K562 (cell line): ENCODE measurements around the gene PLEKHA5. TPM values are rescaled to one million over a fixed set of nuclear protein-coding genes. Genes with fewer than 3 reads are reported as not detected.

Source experiments
- ATAC-seq: fragments of 200-7000 bp; cut with Tn5 transposase; 3 replicates; pipeline ENCODE4 v1.9.1; 2020; ENCODE audit warnings: moderate library complexity
- BruUV-seq: library from RNA; stranded (reverse); fragments of 400-500 nt; replicated peaks from 2 replicates; lab custom pipeline; 2021; lab: Mats Ljungman, UMichigan
- CTCF ChIA-PET: fragments of 300-600 bp; formaldehyde crosslinking; extraction: SDS; loops from one replicate; lab custom pipeline; 2021; ENCODE audit warnings: low intra/inter-chr PET ratio; lab: Yijun Ruan, JAX
- POLR2A ChIA-PET: fragments of 300-600, 350-650 bp; sonication (Branson Sonifier 250); formaldehyde crosslinking; extraction: SDS; loops from one replicate; lab custom pipeline; 2021; ENCODE audit warnings: antibody characterized with exemption, inconsistent platforms; lab: Yijun Ruan, JAX
- DNase-seq, 4 experiments: peaks; one replicate each; pipeline versions ENCODE4 v3.0.0 to v3.0.0-alpha.2; 2011 to 2018; ENCODE audit warnings: low spot score in 3 of 4, mixed read lengths in 3 of 4; ENCODE audit errors: extremely low read depth in 1 of 4
- FAIRE-seq: peaks from 2 replicates; lab custom pipeline; 2011; peaks lifted over from hg19 to GRCh38; lab: Jason Lieb, UNC
- H2AFZ ChIP-seq: 2 replicates; pipeline ENCODE4 v1.6.0; 2011; ENCODE audit warnings: low read depth, low read length, control low read depth, inconsistent platforms
- H3K27ac ChIP-seq: fragments of 200-600 bp; 3 replicates; pipeline ENCODE4 v1.8.0; 2011; ENCODE audit warnings: low read depth, mild to moderate bottlenecking, control low read depth, inconsistent platforms, low read length, moderate library complexity, mixed read lengths; ENCODE audit errors: extremely low read depth
- H3K27me3 ChIP-seq, 2 experiments: fragments of 300-600 bp in 1 of 2; 2 replicates in 1 of 2; 3 replicates in 1 of 2; pipeline versions ENCODE4 v1.6.0 to v1.8.0; 2011; ENCODE audit warnings: inconsistent platforms in 2 of 2, low read length in 2 of 2, mild to moderate bottlenecking in 1 of 2, mixed read lengths in 1 of 2, moderate library complexity in 1 of 2; ENCODE audit not compliant: control insufficient read depth in 2 of 2, insufficient read depth in 2 of 2
- H3K36me3 ChIP-seq: fragments of 300-600 bp; 3 replicates; pipeline ENCODE4 v1.8.0; 2011; ENCODE audit warnings: mild to moderate bottlenecking, low read length, inconsistent platforms; ENCODE audit not compliant: control insufficient read depth, insufficient read depth
- H3K4me1 ChIP-seq, 2 experiments: fragments of 200-600 bp in 1 of 2; replicated peaks in 1 of 2; 2 replicates in 1 of 2; 3 replicates in 1 of 2; pipeline versions ENCODE4 v1.5.1 to v1.8.0; 2011; ENCODE audit warnings: inconsistent platforms in 2 of 2, low read length in 2 of 2, mild to moderate bottlenecking in 1 of 2, mixed read lengths in 1 of 2, moderate library complexity in 1 of 2; ENCODE audit not compliant: control insufficient read depth in 2 of 2, insufficient read depth in 2 of 2
- H3K4me2 ChIP-seq: 2 replicates; pipeline ENCODE4 v1.6.1; 2011; ENCODE audit warnings: low read length, control low read depth, inconsistent platforms, mixed read lengths; ENCODE audit not compliant: insufficient read depth
- H3K4me3 ChIP-seq: fragments of 200-600 bp; sonication (generic), shearing (Covaris generic); 2 replicates; pipeline ENCODE4 v1.5.1; 2016; ENCODE audit warnings: control low read depth, inconsistent platforms
- H3K79me2 ChIP-seq: fragments of 200-600 bp; 3 replicates; pipeline ENCODE4 v1.8.0; 2011; ENCODE audit warnings: low read length, inconsistent platforms; ENCODE audit not compliant: control insufficient read depth, insufficient read depth
- H3K9ac ChIP-seq, 2 experiments: 2 replicates each; pipeline versions ENCODE4 v1.6.0 to v1.6.1; 2011; ENCODE audit warnings: low read depth in 2 of 2, low read length in 2 of 2, control low read depth in 1 of 2, inconsistent platforms in 1 of 2, mild to moderate bottlenecking in 1 of 2, mixed read lengths in 1 of 2; ENCODE audit not compliant: insufficient read depth in 1 of 2
- H3K9me1 ChIP-seq: one replicate; pipeline ENCODE4 v1.6.0; 2011; ENCODE audit warnings: inconsistent platforms, mild to moderate bottlenecking, low read length, moderate library complexity; ENCODE audit not compliant: control insufficient read depth, insufficient read depth
- H3K9me3 ChIP-seq: replicated peaks from 2 replicates; pipeline ENCODE4 v1.5.1; 2011; ENCODE audit warnings: low read depth, low read length, inconsistent platforms; ENCODE audit not compliant: control insufficient read depth, insufficient read depth
- H4K20me1 ChIP-seq: replicated peaks from 2 replicates; pipeline ENCODE4 v1.6.1; 2011; ENCODE audit warnings: low read length, inconsistent platforms, mixed read lengths; ENCODE audit not compliant: control insufficient read depth, insufficient read depth
- HINFP ChIP-seq: fragments of 450-650 bp; conservative IDR thresholded peaks from 2 replicates; pipeline ENCODE4 v1.6.1; 2016; ENCODE audit warnings: missing genetic modification characterization, low read depth, mild to moderate bottlenecking, control low read depth, missing compliant biosample characterization
- LEF1 ChIP-seq: fragments of 450-650 bp; IDR thresholded peaks from 2 replicates; pipeline ENCODE4 v1.6.1; 2016; ENCODE audit warnings: mild to moderate bottlenecking
- RNF219 ChIP-seq: fragments of 250-450 bp; sonication (Bioruptor Pico); IDR thresholded peaks from 2 replicates; pipeline ENCODE4 v1.5.0; 2022; ENCODE audit warnings: mild to moderate bottlenecking
- TBL1XR1 ChIP-seq, 2 experiments: IDR thresholded peaks; 2 replicates each; pipeline ENCODE4 v1.6.1; 2012; ENCODE audit warnings: improper control_type of control experiment in 2 of 2, low read length in 2 of 2, mild to moderate bottlenecking in 1 of 2
- TFAM ChIP-seq: fragments of 250-450 bp; sonication (Bioruptor Pico); conservative IDR thresholded peaks from 2 replicates; pipeline ENCODE4 v1.5.0; 2021; ENCODE audit warnings: mild to moderate bottlenecking, moderate library complexity
- XRCC5 ChIP-seq: fragments of 200-400 bp; formaldehyde crosslinking; IDR thresholded peaks from 2 replicates; pipeline ENCODE4 v1.6.1; 2017; ENCODE audit warnings: low read depth, mild to moderate bottlenecking, low read length
- ZNF444 ChIP-seq: fragments of 250-450 bp; sonication (Bioruptor Pico); IDR thresholded peaks from 2 replicates; pipeline ENCODE4 v1.4.0; 2020; ENCODE audit warnings: mild to moderate bottlenecking, moderate library complexity
- WGBS: fragments of 100-300 bp; shearing (Covaris generic); methylation state at CpG from one replicate; pipeline ENCODE4 v1.1.6; 2016; ENCODE audit warnings: low coverage, mixed read lengths; ENCODE audit not compliant: insufficient coverage; ENCODE audit errors: missing lambda C conversion rate; 5-methylcytosine and 5-hydroxymethylcytosine counted together
- in situ Hi-C: fragments of 300-500 bp; cut with MboI; formaldehyde crosslinking; loops from 4 replicates; pipeline ENCODE4 v1.15.0; 2018; ENCODE audit warnings: inconsistent platforms, mixed read lengths
- intact Hi-C: fragments of 100-400 bp; cut with micrococcal nuclease; formaldehyde crosslinking; loops from 2 replicates; pipeline ENCODE4 v1.14.2; 2022
- polyA plus RNA-seq, 8 experiments: library from polyadenylated mRNA; depleted of rRNA in 4 of 8; stranded (reverse) in 5 of 8; unstranded in 3 of 8; fragments of >200 nt; fragmentation: Nextera tagmentation in 2 of 8; fragmentation: Illumina TruSeq in 1 of 8; extraction: Ambion mirVana in 2 of 8; extraction: Trizol in 1 of 8; gene quantifications; 2 replicates each; pipeline versions ENCODE4 v1.2.1 to v1.2.3, GENCODE V29; 2011 to 2014; ENCODE audit warnings: inconsistent platforms in 1 of 8, missing spikeins in 1 of 8
- total RNA-seq, 7 experiments: library from RNA; depleted of rRNA in 6 of 7; stranded (reverse); fragments of >200 nt in 6 of 7; fragmentation: Illumina TruSeq in 2 of 7; extraction: Trizol in 2 of 7; gene quantifications; 2 replicates each; pipeline versions ENCODE4 v1.2.1 to v1.2.3, GENCODE V29; 2011 to 2021; ENCODE audit warnings: low replicate concordance in 1 of 7
- TF ChIP-seq, protein P1 (sequence below), 2 experiments: fragments of 450-650 bp; IDR thresholded peaks; 2 replicates each; pipeline ENCODE4 v1.6.1; 2018; ENCODE audit warnings: mild to moderate bottlenecking in 2 of 2, low read depth in 1 of 2; ENCODE audit not compliant: partially characterized antibody in 2 of 2

Gene PLEKHA5
- total and polyA plus RNA-seq, 9 of the 15 experiments (the other 6 are each of a cell fraction or from before 2014, with no cell fraction given) = 7.2 to 26.2 (median 17.4) TPM

DNA sequence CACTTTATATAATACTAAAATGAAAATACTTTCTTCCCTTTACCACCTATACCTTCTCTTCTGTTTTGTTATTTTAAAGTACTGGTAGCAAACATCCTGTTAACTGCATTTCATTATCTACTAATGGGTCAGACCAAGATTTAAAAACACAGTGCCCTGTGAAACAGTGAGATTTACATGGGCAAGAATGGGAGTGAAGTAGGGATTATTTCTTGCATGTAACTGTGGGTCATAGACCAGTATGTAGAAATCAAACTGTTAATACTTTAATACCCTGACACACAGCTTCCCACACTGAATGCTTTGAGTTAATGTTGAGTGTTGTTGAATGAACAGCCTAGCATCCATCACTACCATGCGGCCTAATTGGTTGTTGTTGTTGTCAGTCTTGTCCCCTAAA, 61.6 kb downstream of the PLEKHA5 start:
- H2AFZ ChIP-seq = no peak overlapping the region
- WGBS = 86% methylated on average over 1 of the region's 1 CpG
- H4K20me1 ChIP-seq = 0 out of 2 replicates have a peak, but pooled peaks cover 2% of the 10 kb centered on the region
- no peak overlapping the region for H3K4me2 ChIP-seq
- no TSS peak for BruUV-seq
- no peaks in the 10 kb centered on the region for H3K9me1 ChIP-seq
- ChIA-PET CTCF (no interaction called here), POLR2A (no interaction called here)
- peaks cover 27% of the 10 kb centered on the region for H3K79me2 ChIP-seq
- no peak for DNase-seq
- H3K9me3 ChIP-seq = no peaks in the 10 kb centered on the region
- intact Hi-C loops = no loop called here
- no peak for FAIRE-seq
- no peak overlapping the region for H3K9ac ChIP-seq
- in situ Hi-C loops = no loop called here
- peak overlapping the region; percentile 41; the same call in 1 of the 3 replicates for H3K27ac ChIP-seq
- H3K4me1 ChIP-seq = peaks cover 0 to 5% of the 10 kb centered on the region in 2 experiments; a peak in 2 of 5 replicates
- ATAC-seq = no peak
- no peaks in the 10 kb centered on the region for H3K27me3 ChIP-seq
- TF ChIP-seq XRCC5 (no peak), LEF1 (no peak), ZNF444 (CRISPR knock-in tag) (no peak), TFAM (CRISPR knock-in tag) (no peak), HINFP (no peak), RNF219 (CRISPR knock-in tag) (no peak), TBL1XR1 (IDR thresholded peaks at IDR 0.05; ENCODE audit: low read length in 2 of 2) (no peak)
- TF ChIP-seq, protein P1, sequence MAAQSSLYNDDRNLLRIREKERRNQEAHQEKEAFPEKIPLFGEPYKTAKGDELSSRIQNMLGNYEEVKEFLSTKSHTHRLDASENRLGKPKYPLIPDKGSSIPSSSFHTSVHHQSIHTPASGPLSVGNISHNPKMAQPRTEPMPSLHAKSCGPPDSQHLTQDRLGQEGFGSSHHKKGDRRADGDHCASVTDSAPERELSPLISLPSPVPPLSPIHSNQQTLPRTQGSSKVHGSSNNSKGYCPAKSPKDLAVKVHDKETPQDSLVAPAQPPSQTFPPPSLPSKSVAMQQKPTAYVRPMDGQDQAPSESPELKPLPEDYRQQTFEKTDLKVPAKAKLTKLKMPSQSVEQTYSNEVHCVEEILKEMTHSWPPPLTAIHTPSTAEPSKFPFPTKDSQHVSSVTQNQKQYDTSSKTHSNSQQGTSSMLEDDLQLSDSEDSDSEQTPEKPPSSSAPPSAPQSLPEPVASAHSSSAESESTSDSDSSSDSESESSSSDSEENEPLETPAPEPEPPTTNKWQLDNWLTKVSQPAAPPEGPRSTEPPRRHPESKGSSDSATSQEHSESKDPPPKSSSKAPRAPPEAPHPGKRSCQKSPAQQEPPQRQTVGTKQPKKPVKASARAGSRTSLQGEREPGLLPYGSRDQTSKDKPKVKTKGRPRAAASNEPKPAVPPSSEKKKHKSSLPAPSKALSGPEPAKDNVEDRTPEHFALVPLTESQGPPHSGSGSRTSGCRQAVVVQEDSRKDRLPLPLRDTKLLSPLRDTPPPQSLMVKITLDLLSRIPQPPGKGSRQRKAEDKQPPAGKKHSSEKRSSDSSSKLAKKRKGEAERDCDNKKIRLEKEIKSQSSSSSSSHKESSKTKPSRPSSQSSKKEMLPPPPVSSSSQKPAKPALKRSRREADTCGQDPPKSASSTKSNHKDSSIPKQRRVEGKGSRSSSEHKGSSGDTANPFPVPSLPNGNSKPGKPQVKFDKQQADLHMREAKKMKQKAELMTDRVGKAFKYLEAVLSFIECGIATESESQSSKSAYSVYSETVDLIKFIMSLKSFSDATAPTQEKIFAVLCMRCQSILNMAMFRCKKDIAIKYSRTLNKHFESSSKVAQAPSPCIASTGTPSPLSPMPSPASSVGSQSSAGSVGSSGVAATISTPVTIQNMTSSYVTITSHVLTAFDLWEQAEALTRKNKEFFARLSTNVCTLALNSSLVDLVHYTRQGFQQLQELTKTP (IDR thresholded peaks at IDR 0.05; ENCODE audit: low read depth in 1 of 2, partially characterized antibody in 2 of 2) = no peak
- no peaks in the 10 kb centered on the region for H3K36me3 ChIP-seq
- no peak overlapping the region for H3K4me3 ChIP-seq
